ENCODE results near the gene MAPK8IP3.

GRCh38 chr16:1786242-1787055 is 80.5 kb downstream of the MAPK8IP3 start:
- no peak for TF ChIP-seq CTCF (optimal IDR thresholded peaks at IDR 0.05 in 1 of 3, IDR thresholded peaks at IDR 0.05 in 1 of 3, conservative IDR thresholded peaks at IDR 0.05 in 1 of 3; ENCODE audit: extremely low read depth in 1 of 3, insufficient read depth in 2 of 3, low read length in 3 of 3)
- no peak for TF ChIP-seq EZH2 (IDR thresholded peaks at IDR 0.05; ENCODE audit: low read length)

Data from keratinocyte (primary cell).